H54 (cell line): ENCODE data around the gene EXOC3L2.
"Not testable (repeated sequence)": the region's sequence is repeated elsewhere in the genome, so short reads cannot be mapped to it uniquely, and the experiment has no call there.

Experiments used
- DNase-seq: peaks from one replicate; pipeline ENCODE4 v3.0.0; 2011; ENCODE audit warnings: low spot score, mixed read lengths; ENCODE audit not compliant: insufficient read length
- FAIRE-seq: peaks from 3 replicates; lab custom pipeline; 2011; peaks lifted over from hg19 to GRCh38; lab: Jason Lieb, UNC
- POLR2A ChIP-seq: IDR thresholded peaks from 2 replicates; pipeline ENCODE4 v1.6.1; 2011; ENCODE audit warnings: low read depth, mild to moderate bottlenecking, low read length

The EXOC3L2 gene

GRCh38 chr19:45250832-45251451 is 5.7 kb upstream of the EXOC3L2 start, which contains the start of gene MARK4:
Gene MARK4 (plus strand): TSS chr19:45251271. CDS start chr19:45251589, 318 bp downstream.
- TF ChIP-seq POLR2A = peak; percentile 55; the same call in 1 of the 2 replicates
- DNase-seq = peak; percentile 70
- no peak for FAIRE-seq

GRCh38 chr19:45250216-45250831 is 5.1 kb upstream of the EXOC3L2 start:
- FAIRE-seq (no peak), DNase-seq (no peak)
- TF ChIP-seq POLR2A = no peak

- TF ChIP-seq POLR2A = no peak
- no peak for FAIRE-seq
- no peak for DNase-seq
Observed at GRCh38 chr19:45249261-45250033, 4.2 kb upstream of the EXOC3L2 start.

DNA sequence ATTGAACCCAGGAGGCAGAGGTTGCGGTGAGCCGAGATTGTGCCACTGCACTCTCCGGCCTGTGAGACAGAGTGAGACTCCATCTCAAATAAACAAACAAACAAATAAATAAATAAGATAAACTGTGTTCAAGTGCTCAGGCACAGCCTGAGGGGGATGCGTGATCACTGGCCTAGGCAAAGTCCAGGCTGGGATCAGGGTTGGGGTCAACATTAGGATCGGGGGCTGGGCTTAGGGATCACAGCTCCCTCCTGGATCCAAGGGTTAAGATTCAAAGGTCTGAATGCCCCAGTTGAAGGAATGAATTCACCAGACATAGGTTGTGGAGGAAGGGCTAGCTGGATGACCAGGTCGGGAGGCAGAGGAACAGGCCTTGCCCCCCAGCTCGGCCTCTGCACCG is 1.9 kb upstream of the EXOC3L2 start:
- FAIRE-seq (no peak), DNase-seq (no peak)
- TF ChIP-seq POLR2A = no peak

GRCh38 chr19:45245826-45246225 is 619 bp upstream of the EXOC3L2 start:
- no peak for FAIRE-seq

GRCh38 chr19:45244133-45244794 is 943 bp downstream of the EXOC3L2 start:
- no peak for DNase-seq

More at GRCh38 chr19:45245826-45246225, 619 bp upstream of the EXOC3L2 start:
- DNase-seq = no peak
- TF ChIP-seq POLR2A = no peak

DNA sequence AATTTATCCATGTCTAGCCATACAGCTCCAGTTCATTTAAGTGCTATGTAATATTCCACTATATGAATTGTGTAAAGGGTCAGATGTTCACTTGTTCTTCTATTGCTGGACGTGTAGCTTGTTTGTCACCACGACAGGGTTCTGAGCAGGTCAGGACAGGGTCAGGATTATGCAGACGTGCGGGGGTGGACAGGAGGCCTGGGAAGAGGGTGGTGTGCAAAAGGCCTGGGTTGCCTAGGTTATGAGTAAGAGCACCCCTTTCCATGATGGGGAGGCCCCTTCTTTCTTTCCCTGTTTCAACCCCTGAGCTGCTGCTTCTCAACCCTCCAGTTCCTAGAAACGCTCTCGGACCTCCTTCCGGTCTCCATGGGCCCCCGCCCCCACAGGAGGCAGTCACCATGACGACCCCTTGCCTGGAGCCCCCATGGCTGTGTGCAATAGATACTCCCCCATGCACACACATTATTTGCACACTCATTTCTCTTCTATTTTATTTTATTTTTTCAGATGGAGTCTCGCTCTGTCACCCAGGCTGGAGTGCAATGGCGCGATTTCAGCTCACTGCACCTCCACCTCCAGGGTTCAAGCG is 2.0 kb downstream of the EXOC3L2 start:
- TF ChIP-seq POLR2A = no peak
- DNase-seq = no peak
- no peak for FAIRE-seq

More at GRCh38 chr19:45244133-45244794, 943 bp downstream of the EXOC3L2 start:
- no peak for TF ChIP-seq POLR2A
- no peak for FAIRE-seq

DNA sequence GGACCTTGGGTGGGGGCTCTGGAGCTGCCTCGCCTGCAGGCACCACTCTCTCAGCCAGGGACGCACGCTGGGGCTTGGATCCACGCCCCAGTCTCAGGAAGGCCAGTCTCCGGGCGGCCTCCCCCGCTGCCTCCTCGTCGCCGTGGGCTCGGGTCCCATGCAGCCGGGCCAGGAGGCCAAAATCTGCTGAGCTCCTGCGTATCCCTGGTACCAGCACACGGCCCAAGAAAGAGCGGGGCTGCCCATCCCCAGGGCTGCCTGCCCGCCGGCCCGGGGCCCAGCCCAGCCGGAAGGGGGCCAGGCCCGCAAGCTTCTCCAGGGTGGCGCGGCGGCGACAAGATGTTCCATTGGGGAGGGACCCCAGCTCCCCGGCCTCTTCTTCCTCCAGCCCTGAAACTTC is 6.7 kb downstream of the EXOC3L2 start:
- TF ChIP-seq POLR2A = no peak
- no peak for DNase-seq
- FAIRE-seq = no peak

GRCh38 chr19:45235485-45235884 is 9.7 kb downstream of the EXOC3L2 start:
- DNase-seq (no peak), FAIRE-seq (no peak)
- no peak for TF ChIP-seq POLR2A

GRCh38 chr19:45234089-45234869 is 10.9 kb downstream of the EXOC3L2 start:
- FAIRE-seq (no peak), DNase-seq (no peak)
- TF ChIP-seq POLR2A = no peak

DNA sequence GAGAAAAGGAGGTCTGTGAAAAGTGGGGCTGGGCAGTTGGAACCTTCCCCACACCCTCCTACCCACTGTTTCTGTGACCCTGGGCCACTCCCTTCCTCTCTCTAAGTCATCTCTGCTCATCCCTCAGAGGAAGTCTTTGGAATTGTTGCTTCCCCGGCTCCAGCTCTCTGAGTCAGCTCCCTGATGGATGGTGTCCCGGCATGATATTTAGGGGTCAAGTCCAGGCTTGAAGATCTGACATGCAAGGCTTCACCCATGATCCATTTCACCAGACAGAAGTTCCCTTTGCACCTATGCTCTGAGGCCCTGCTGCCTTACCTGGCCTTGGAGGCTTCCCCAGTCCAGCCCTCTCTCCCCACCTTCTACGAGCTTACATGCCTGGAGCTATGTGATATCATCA is 13.3 kb downstream of the EXOC3L2 start:
- DNase-seq (no peak), FAIRE-seq (no peak)
- no peak for TF ChIP-seq POLR2A

DNA sequence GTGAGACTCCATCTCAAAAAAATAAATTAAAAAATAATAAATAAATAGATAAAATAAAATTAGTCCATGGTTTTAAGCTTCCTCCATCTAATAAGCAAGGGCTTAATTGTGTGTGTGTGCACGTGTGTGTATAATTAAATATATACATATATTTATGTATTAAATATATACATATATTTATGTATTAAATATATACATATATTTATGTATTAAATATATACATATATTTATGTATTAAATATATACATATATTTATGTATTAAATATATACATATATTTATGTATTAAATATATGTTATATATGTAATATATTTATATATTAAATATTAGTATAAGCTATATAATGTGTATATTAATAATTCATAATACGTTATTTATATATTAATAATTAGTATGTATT is 16.2 kb downstream of the EXOC3L2 start:
- FAIRE-seq, DNase-seq: not testable (repeated sequence)

DNA sequence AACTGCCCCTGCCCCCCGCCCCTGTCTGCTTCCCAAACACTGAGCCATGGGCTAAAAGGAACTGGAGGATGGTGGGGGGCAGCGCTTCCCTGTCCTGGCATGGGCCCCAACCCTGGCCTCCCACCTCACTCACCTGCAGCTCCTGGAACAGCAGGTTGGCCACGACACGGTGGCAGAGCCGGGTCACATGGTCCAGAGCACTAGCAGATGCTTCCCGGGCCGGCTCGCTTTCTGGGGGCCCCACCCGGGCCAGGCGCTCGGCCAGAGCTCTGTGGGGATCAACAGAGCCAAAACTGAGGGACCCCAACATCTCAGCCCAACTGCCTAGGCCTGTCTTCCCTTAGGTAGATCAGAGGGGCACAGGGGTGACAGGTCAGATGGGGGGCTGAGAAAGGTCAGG is 20.6 kb downstream of the EXOC3L2 start:
- DNase-seq (no peak), FAIRE-seq (no peak)
- no peak for TF ChIP-seq POLR2A

DNA sequence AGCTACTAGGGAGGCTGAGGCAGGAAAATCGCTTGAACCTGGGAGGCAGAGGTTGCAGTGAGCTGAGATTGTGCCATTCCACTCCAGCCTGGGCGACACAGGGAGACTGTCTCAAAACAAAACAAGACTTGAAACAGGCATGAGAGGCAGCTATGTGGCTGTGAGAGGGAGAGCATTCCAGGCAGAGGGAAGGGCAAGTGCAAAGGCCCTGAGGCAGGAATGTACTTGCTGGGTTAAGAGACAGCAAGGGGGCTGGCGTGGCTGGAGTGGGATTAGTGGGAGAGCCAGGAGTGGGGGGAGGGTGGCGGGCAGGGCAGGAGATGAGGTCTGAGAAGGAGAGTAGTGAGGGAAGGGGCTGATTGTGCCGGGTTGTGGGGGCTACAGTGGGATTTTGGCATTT is 21.3 kb downstream of the EXOC3L2 start:
- no peak for DNase-seq
- TF ChIP-seq POLR2A = no peak
- no peak for FAIRE-seq
